A549 (cell line): ENCODE measurements around the gene LILRA5. TPM values are rescaled to one million over a fixed set of nuclear protein-coding genes. Genes with fewer than 3 reads are reported as not detected.

Source experiments
- ATAC-seq, 2 experiments: fragments of 200-7000 bp in 1 of 2; fragments of >200 bp in 1 of 2; cut with Nextera tagmentation in 1 of 2; cut with Tn5 transposase in 1 of 2; 3 replicates each; pipeline versions ENCODE4 v1.8.0 to v1.9.1; 2018 to 2020; ENCODE audit warnings: mild to moderate bottlenecking in 1 of 2, moderate library complexity in 1 of 2
- CTCF ChIA-PET: fragments of 300-600 bp; sonication (Branson Sonifier 250); formaldehyde crosslinking; extraction: SDS; loops from one replicate; lab custom pipeline; 2021; ENCODE audit warnings: antibody characterized with exemption, inconsistent platforms; lab: Yijun Ruan, JAX
- POLR2A ChIA-PET: fragments of 350-600 bp; formaldehyde crosslinking; extraction: SDS; loops from one replicate; lab custom pipeline; 2021; ENCODE audit warnings: antibody characterized with exemption, inconsistent platforms; lab: Yijun Ruan, JAX
- DNase-seq, 2 experiments: peaks; one replicate each; pipeline versions ENCODE4 v3.0.0 to v3.0.0-alpha.2; 2011 to 2016; ENCODE audit warnings: low read depth in 1 of 2, low spot score in 1 of 2
- FAIRE-seq: peaks from 2 replicates; lab custom pipeline; 2011; peaks lifted over from hg19 to GRCh38; lab: Jason Lieb, UNC
- H3K27ac ChIP-seq, 2 experiments: fragments of >200 bp; sonication (Bioruptor Twin); formaldehyde crosslinking; 3 replicates each; pipeline ENCODE4 v1.5.1; 2016 to 2017
- H3K4me1 ChIP-seq: fragments of >200 bp; sonication (Bioruptor Twin); formaldehyde crosslinking; 3 replicates; pipeline ENCODE4 v1.6.1; 2016
- H3K4me2 ChIP-seq: fragments of >200 bp; sonication (Bioruptor Twin); formaldehyde crosslinking; 3 replicates; pipeline ENCODE4 v1.6.1; 2016
- H3K4me3 ChIP-seq: fragments of >200 bp; sonication (Bioruptor Twin); formaldehyde crosslinking; 3 replicates; pipeline ENCODE4 v1.5.1; 2016
- H3K9me3 ChIP-seq: fragments of >200 bp; sonication (Bioruptor Twin); formaldehyde crosslinking; 3 replicates; pipeline ENCODE4 v1.6.1; 2016
- BHLHE40 ChIP-seq: IDR thresholded peaks from 2 replicates; pipeline ENCODE4 v1.6.1; 2012; ENCODE audit warnings: low read depth, low read length, inconsistent platforms
- CBX8 ChIP-seq: fragments of 200-600 bp; sonication (generic); IDR thresholded peaks from 2 replicates; pipeline ENCODE4 v1.6.1; 2016
- EHF ChIP-seq: fragments of 250-450 bp; sonication (Bioruptor Pico); IDR thresholded peaks from 2 replicates; pipeline ENCODE4 v1.5.0; 2020; ENCODE audit warnings: mild to moderate bottlenecking
- EP300 ChIP-seq, 2 experiments: fragments of >200 bp; sonication (Bioruptor Twin); formaldehyde crosslinking; IDR thresholded peaks; 2 replicates in 1 of 2; 3 replicates in 1 of 2; pipeline ENCODE4 v1.6.1; 2016 to 2017
- GATA3 ChIP-seq: IDR thresholded peaks from 2 replicates; pipeline ENCODE4 v1.6.1; 2012; ENCODE audit warnings: borderline replicate concordance
- HOXB13 ChIP-seq: fragments of 250-450 bp; sonication (Bioruptor Pico); IDR thresholded peaks from 2 replicates; pipeline ENCODE4 v1.5.0; 2020; ENCODE audit warnings: low read depth, mild to moderate bottlenecking, moderate library complexity
- JUN ChIP-seq, 2 experiments: fragments of >200 bp; sonication (Bioruptor Twin); formaldehyde crosslinking; IDR thresholded peaks; 2 replicates in 1 of 2; 3 replicates in 1 of 2; pipeline ENCODE4 v1.6.1; 2016 to 2017
- JUNB ChIP-seq: fragments of >200 bp; sonication (Bioruptor Twin); formaldehyde crosslinking; IDR thresholded peaks from 2 replicates; pipeline ENCODE4 v1.6.1; 2016
- KDM1A ChIP-seq: fragments of 200-600 bp; sonication (generic); IDR thresholded peaks from 2 replicates; pipeline ENCODE4 v1.6.1; 2016; ENCODE audit warnings: low read depth, mild to moderate bottlenecking
- MAFK ChIP-seq: fragments of 450-650 bp; IDR thresholded peaks from 2 replicates; pipeline ENCODE4 v1.6.1; 2014; ENCODE audit not compliant: partially characterized antibody
- MYC ChIP-seq: IDR thresholded peaks from 2 replicates; pipeline ENCODE4 v1.6.1; 2012; ENCODE audit warnings: mild to moderate bottlenecking, inconsistent platforms, low read length, improper control_type of control experiment, borderline replicate concordance
- NFE2L2 ChIP-seq: fragments of 150-350 bp; conservative IDR thresholded peaks from 2 replicates; pipeline ENCODE4 v1.6.1; 2014; ENCODE audit warnings: low read length
- NR3C1 ChIP-seq: fragments of >200 bp; sonication (Bioruptor Twin); formaldehyde crosslinking; IDR thresholded peaks from 3 replicates; pipeline ENCODE4 v1.6.1; 2017
- PHF8 ChIP-seq: fragments of 200-600 bp; sonication (generic); IDR thresholded peaks from 2 replicates; pipeline ENCODE4 v1.6.1; 2016; ENCODE audit warnings: low read depth, mild to moderate bottlenecking, antibody characterized with exemption, moderate library complexity, borderline replicate concordance
- POLR2A ChIP-seq: IDR thresholded peaks from 2 replicates; pipeline ENCODE4 v1.6.1; 2012; ENCODE audit warnings: mild to moderate bottlenecking, low read length
- POLR2AphosphoS2 ChIP-seq: conservative IDR thresholded peaks from 2 replicates; pipeline ENCODE4 v1.6.1; 2012; ENCODE audit warnings: low read length, improper control_type of control experiment, inconsistent platforms
- RAD21 ChIP-seq, 2 experiments: fragments of >200 bp in 1 of 2; sonication (Bioruptor Twin) in 1 of 2; formaldehyde crosslinking in 1 of 2; IDR thresholded peaks in 1 of 2; conservative IDR thresholded peaks in 1 of 2; 2 replicates in 1 of 2; 3 replicates in 1 of 2; pipeline ENCODE4 v1.6.1; 2012 to 2018; ENCODE audit warnings: inconsistent platforms in 1 of 2
- RCOR1 ChIP-seq: fragments of 150-350 bp; IDR thresholded peaks from 2 replicates; pipeline ENCODE4 v1.6.1; 2014; ENCODE audit warnings: antibody characterized with exemption, low read length, low read depth
- RFX5 ChIP-seq: fragments of 450-650 bp; IDR thresholded peaks from 2 replicates; pipeline ENCODE4 v1.7.1; 2014; ENCODE audit warnings: antibody characterized with exemption, mild to moderate bottlenecking, moderate library complexity
- ZNF302 ChIP-seq: fragments of 250-450 bp; sonication (Bioruptor Pico); IDR thresholded peaks from 2 replicates; pipeline ENCODE4 v1.9.0; 2021; ENCODE audit warnings: inconsistent platforms, mild to moderate bottlenecking, moderate library complexity
- ZSCAN20 ChIP-seq: fragments of 250-450 bp; sonication (Bioruptor Pico); IDR thresholded peaks from 2 replicates; pipeline ENCODE4 v1.8.0; 2022; ENCODE audit warnings: mild to moderate bottlenecking, moderate library complexity
- WGBS: methylation state at CpG from one replicate; pipeline ENCODE4 v1.1.6; 2017; ENCODE audit errors: missing lambda C conversion rate; 5-methylcytosine and 5-hydroxymethylcytosine counted together
- polyA plus RNA-seq, 4 experiments: library from polyadenylated mRNA; depleted of rRNA in 3 of 4; stranded (reverse); fragments of >200 nt; fragmentation: RNase III in 1 of 4; extraction: RNeasy Plus Mini Kit Qiagen cat#74134 plus additional on column Dnase treatment in 1 of 4; gene quantifications; 2 replicates in 3 of 4; 3 replicates in 1 of 4; pipeline ENCODE4 v1.2.3, GENCODE V29; 2011 to 2017
- TF ChIP-seq, protein P1 (sequence below): fragments of 250-450 bp; sonication (Bioruptor Pico); IDR thresholded peaks from 2 replicates; pipeline ENCODE4 v1.5.0; 2020; ENCODE audit warnings: low read depth, mild to moderate bottlenecking, moderate library complexity
- TF ChIP-seq, protein P2 (sequence below): fragments of >200 bp; sonication (Bioruptor Twin); formaldehyde crosslinking; IDR thresholded peaks from 2 replicates; pipeline ENCODE4 v1.6.1; 2016
- TF ChIP-seq, protein P3 (sequence below): fragments of >200 bp; sonication (Bioruptor Twin); formaldehyde crosslinking; IDR thresholded peaks from 3 replicates; pipeline ENCODE4 v1.6.1; 2016
- TF ChIP-seq, protein P4 (sequence below): fragments of 250-450 bp; sonication (Bioruptor Pico); IDR thresholded peaks from 2 replicates; pipeline ENCODE4 v1.5.0; 2021; ENCODE audit warnings: mild to moderate bottlenecking, moderate library complexity, borderline replicate concordance
- TF ChIP-seq, protein P5 (sequence below): IDR thresholded peaks from 2 replicates; pipeline ENCODE4 v1.6.1; 2012

Gene LILRA5
- polyA plus RNA-seq, 2 of the 4 experiments (the other 2 are of a cell fraction), result not detected

DNA sequence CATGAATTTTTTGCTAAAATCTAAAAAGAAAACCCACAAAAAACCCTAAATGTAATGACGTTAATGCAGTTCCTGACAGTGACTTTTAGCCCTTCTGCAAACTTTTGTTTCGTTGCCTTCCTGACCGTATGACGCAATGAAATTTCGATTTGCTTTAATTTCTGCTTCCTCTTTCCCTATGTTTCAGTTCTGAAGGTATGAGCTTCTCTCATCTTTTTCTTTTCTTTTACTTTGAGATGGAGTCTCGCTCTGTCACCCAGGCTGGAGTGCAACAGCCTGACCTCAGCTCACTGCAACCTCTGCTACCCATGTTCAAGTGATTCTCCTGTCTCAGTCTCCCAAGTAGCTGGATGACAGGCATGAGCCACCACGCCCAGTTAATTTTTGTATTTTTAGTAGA lies 6.1 kb upstream of the LILRA5 start (continued):
- TF ChIP-seq, protein P1, sequence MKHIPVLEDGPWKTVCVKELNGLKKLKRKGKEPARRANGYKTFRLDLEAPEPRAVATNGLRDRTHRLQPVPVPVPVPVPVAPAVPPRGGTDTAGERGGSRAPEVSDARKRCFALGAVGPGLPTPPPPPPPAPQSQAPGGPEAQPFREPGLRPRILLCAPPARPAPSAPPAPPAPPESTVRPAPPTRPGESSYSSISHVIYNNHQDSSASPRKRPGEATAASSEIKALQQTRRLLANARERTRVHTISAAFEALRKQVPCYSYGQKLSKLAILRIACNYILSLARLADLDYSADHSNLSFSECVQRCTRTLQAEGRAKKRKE (CRISPR knock-in tag), result no peak
- TF ChIP-seq ZNF302 (no peak), KDM1A (no peak)

DNA sequence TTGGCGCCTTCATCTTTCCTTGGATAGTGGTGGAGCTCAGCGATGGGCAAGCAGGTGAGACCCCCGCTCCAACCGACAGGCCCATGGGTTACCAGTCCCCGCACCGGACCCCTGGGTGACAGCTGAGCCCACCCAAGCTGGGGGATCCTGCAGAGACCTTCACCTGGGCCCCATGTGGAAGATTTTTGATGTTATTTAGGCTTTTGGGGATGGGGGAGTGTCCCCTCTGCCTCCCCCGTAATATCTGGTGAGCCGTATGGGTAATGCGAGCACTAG lies 4.9 kb upstream of the LILRA5 start:
- ChIA-PET POLR2A (no interaction called here), CTCF (interaction anchor here (0.5 to 1.9 kb wide), 3 partner anchors 20 to 122 kb away, joined by 3 to 13 read pairs (median 3); no protein-coding TSS in a partner anchor)
- 47% methylated on average over 9 of the region's 9 CpGs for WGBS
- H3K9me3 ChIP-seq, result peaks cover 15% of the 10 kb centered on the region; the same call in 1 of the 3 replicates
- H3K4me1 ChIP-seq, result no peaks in the 10 kb centered on the region
- H3K4me3 ChIP-seq, result no peak overlapping the region
- FAIRE-seq (no peak), DNase-seq (no peak), ATAC-seq (no peak)
- H3K4me2 ChIP-seq, result no peak overlapping the region
- TF ChIP-seq POLR2AphosphoS2, result no peak
- TF ChIP-seq RCOR1, result no peak
- no peak for TF ChIP-seq NR3C1
- TF ChIP-seq, protein P2, sequence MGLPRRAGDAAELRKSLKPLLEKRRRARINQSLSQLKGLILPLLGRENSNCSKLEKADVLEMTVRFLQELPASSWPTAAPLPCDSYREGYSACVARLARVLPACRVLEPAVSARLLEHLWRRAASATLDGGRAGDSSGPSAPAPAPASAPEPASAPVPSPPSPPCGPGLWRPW, result no peak
- TF ChIP-seq PHF8, result no peak
- no peak for TF ChIP-seq NFE2L2
- no peak for TF ChIP-seq HOXB13
- TF ChIP-seq GATA3, result no peak
- no peak for TF ChIP-seq CBX8
- no peak for TF ChIP-seq RFX5
- TF ChIP-seq EP300 (IDR thresholded peaks at IDR 0.05), result no peak
- TF ChIP-seq POLR2A, result no peak
- TF ChIP-seq MYC, result no peak
- no peak for TF ChIP-seq MAFK
- TF ChIP-seq, protein P3, sequence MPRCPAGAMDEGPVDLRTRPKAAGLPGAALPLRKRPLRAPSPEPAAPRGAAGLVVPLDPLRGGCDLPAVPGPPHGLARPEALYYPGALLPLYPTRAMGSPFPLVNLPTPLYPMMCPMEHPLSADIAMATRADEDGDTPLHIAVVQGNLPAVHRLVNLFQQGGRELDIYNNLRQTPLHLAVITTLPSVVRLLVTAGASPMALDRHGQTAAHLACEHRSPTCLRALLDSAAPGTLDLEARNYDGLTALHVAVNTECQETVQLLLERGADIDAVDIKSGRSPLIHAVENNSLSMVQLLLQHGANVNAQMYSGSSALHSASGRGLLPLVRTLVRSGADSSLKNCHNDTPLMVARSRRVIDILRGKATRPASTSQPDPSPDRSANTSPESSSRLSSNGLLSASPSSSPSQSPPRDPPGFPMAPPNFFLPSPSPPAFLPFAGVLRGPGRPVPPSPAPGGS, result no peak
- no peak for TF ChIP-seq RAD21 (conservative IDR thresholded peaks at IDR 0.05 in 1 of 2, IDR thresholded peaks at IDR 0.05 in 1 of 2)
- TF ChIP-seq JUN (IDR thresholded peaks at IDR 0.05), result no peak
- no peak for TF ChIP-seq EHF (CRISPR knock-in tag)
- TF ChIP-seq, protein P1 (CRISPR knock-in tag), result no peak
- H3K27ac ChIP-seq, result no peak overlapping the region

DNA sequence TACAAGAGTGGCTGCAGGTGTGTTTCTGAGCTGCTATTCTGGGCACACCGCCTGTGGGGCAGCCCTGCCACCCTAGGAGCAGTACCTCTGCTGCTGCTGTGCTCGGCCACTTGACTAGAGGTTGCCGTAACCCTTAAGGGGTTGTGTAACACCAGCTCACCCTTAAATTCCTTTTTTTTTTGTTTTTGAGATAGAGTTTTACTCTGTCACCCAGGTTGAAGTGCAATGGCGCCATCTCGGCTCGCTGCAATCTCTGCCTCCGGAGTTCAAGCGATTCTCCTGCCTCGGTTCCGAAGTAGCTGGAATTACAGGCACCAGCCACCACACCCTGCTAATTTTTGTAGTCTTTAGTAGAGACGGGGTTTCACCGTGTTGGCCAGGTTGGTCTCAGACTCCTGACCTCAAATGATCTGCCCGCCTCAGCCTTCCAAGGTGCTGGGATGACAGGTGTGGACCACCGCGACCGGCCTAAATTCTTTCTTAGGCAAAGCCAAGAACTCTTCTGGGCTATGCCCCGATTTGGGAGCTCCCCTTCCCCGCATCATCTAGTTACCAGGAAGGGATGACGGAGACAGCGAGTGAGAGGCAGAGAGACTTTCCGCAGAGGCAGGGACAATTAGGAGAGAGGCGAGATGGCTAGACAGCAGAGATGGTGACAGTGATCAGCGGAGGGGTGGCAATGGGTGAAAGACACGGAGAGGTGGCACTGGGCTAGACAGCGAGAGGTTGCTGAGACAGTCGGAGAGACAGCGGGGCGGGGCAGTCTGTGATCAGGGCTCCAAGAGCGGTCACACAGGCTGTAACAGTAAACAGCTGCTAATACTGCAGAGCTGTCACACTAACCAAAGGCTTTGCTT lies 4.4 kb upstream of the LILRA5 start:
- H3K9me3 ChIP-seq, result peaks cover 15% of the 10 kb centered on the region; the same call in 1 of the 3 replicates
- H3K4me3 ChIP-seq, result no peak overlapping the region
- ChIA-PET POLR2A (no interaction called here), CTCF (interaction anchor here (0.5 to 1.9 kb wide), 5 partner anchors 19 to 430 kb away, joined by 3 to 13 read pairs (median 3); no protein-coding TSS in a partner anchor)
- 0 out of 3 replicates have a peak overlapping the region, but pooled peaks have one; percentile 9 for H3K4me2 ChIP-seq
- no peak overlapping the region for H3K27ac ChIP-seq
- DNase-seq (no peak), ATAC-seq (peak; percentile 21 to 51; a peak in 2 of 6 replicates), FAIRE-seq (no peak)
- WGBS, result 49% methylated on average over 29 of the region's 29 CpGs
- TF ChIP-seq, protein P4, sequence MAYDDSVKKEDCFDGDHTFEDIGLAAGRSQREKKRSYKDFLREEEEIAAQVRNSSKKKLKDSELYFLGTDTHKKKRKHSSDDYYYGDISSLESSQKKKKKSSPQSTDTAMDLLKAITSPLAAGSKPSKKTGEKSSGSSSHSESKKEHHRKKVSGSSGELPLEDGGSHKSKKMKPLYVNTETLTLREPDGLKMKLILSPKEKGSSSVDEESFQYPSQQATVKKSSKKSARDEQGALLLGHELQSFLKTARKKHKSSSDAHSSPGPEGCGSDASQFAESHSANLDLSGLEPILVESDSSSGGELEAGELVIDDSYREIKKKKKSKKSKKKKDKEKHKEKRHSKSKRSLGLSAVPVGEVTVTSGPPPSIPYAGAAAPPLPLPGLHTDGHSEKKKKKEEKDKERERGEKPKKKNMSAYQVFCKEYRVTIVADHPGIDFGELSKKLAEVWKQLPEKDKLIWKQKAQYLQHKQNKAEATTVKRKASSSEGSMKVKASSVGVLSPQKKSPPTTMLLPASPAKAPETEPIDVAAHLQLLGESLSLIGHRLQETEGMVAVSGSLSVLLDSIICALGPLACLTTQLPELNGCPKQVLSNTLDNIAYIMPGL (CRISPR knock-in tag), result no peak
- TF ChIP-seq POLR2A (no peak), JUNB (no peak), ZSCAN20 (CRISPR knock-in tag) (no peak), BHLHE40 (no peak), EHF (CRISPR knock-in tag) (no peak), JUN (IDR thresholded peaks at IDR 0.05) (no peak)
- TF ChIP-seq, protein P3, result no peak
- TF ChIP-seq, protein P5, sequence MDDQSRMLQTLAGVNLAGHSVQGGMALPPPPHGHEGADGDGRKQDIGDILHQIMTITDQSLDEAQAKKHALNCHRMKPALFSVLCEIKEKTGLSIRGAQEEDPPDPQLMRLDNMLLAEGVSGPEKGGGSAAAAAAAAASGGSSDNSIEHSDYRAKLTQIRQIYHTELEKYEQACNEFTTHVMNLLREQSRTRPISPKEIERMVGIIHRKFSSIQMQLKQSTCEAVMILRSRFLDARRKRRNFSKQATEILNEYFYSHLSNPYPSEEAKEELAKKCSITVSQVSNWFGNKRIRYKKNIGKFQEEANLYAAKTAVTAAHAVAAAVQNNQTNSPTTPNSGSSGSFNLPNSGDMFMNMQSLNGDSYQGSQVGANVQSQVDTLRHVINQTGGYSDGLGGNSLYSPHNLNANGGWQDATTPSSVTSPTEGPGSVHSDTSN, result no peak
- H3K4me1 ChIP-seq, result no peaks in the 10 kb centered on the region
